Hepatocyte (in vitro differentiated cells): ENCODE results near the gene MRPL9.

Experiments
- CTCF ChIP-seq: fragments of 200-600 bp; sonication (generic); IDR thresholded peaks from 2 replicates; pipeline ENCODE4 v1.5.1; 2016; ENCODE audit warnings: antibody characterized with exemption, mild to moderate bottlenecking; ENCODE audit not compliant: poor library complexity
- EZH2 ChIP-seq: fragments of 200-600 bp; sonication (generic); IDR thresholded peaks from 2 replicates; pipeline ENCODE4 v1.6.1; 2016; ENCODE audit warnings: antibody characterized with exemption, mild to moderate bottlenecking, borderline replicate concordance
- EZH2phosphoT487 ChIP-seq: fragments of 200-600 bp; sonication (generic); IDR thresholded peaks from one replicate; pipeline ENCODE4 v1.6.1; 2018; ENCODE audit warnings: antibody characterized with exemption, mild to moderate bottlenecking, low read depth, moderate library complexity; ENCODE audit not compliant: unreplicated experiment, severe bottlenecking

DNA sequence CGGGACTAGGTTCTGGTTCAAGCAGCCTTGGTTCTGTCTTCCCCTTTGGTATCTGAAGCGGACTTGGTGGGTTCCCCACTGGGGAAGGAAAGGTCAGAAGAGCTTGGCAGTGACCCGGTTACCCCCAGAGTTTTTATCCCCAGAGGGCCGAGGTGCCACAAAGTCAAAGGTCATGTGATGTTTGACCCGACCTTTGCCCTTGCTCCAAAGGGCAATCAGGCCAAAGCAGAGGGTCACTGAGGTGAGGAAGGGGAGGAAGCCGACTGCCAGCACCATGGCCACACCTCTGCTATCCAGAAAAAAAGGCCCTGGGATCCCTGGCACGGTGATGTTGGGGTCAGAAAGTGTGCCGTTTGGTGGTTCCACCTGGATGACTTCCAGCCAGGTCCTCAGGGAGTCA, 37.5 kb upstream of the MRPL9 start:
- no peak for TF ChIP-seq EZH2
- no peak for TF ChIP-seq CTCF
- no peak for TF ChIP-seq EZH2phosphoT487
